GM12892 (cell line): ENCODE data around the gene WSCD2.
"Not testable (repeated sequence)": the region's sequence is repeated elsewhere in the genome, so short reads cannot be mapped to it uniquely, and the experiment has no call there.

Source experiments
- POLR2A ChIP-seq: IDR thresholded peaks from 2 replicates; pipeline ENCODE4 v1.6.1; 2011; ENCODE audit warnings: low read depth, low read length, control low read depth
- POLR2AphosphoS5 ChIP-seq: IDR thresholded peaks from 2 replicates; pipeline ENCODE4 v1.6.1; 2011; ENCODE audit warnings: low read depth, low read length, control low read depth

DNA sequence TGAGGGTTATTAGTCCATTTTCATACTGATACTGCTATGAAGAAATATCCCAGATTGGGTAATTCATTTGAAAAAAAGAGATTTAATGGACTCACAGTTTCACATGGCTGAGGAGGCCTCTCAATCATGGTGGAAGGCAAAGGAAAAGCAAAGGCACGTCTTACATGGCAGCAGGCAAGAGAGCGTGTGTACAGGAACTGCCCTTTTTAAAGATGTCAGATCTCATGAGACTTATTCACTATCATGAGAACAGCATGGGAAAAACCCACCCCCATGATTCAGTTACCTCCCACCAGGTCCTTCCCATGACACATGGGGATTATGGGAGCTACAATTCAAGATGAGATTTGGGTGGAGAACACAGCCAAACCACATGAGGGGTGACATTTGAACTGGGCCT lies 96.0 kb downstream of the WSCD2 start:
- TF ChIP-seq POLR2A, POLR2AphosphoS5: not testable (repeated sequence)
